K562 (cell line): ENCODE results near the gene NT5C2. TPM values are rescaled to one million over a fixed set of nuclear protein-coding genes. Genes with fewer than 3 reads are reported as not detected.

Experiments
- ARID1B ChIP-seq: fragments of 450-650 bp; IDR thresholded peaks from 2 replicates; pipeline ENCODE4 v1.6.1; 2016; ENCODE audit warnings: antibody characterized with exemption, mild to moderate bottlenecking, inconsistent platforms
- BACH1 ChIP-seq: fragments of 200-800 bp; sonication (Bioruptor generic); IDR thresholded peaks from 2 replicates; pipeline ENCODE4 v1.6.1; 2016; ENCODE audit warnings: missing genetic modification characterization, missing compliant biosample characterization
- BCLAF1 ChIP-seq, 2 experiments: fragments of 450-650 bp in 1 of 2; IDR thresholded peaks; 2 replicates each; pipeline ENCODE4 v1.6.1; 2011 to 2017; ENCODE audit warnings: low read depth in 2 of 2, antibody characterized with exemption in 1 of 2, borderline replicate concordance in 1 of 2, low read length in 1 of 2, mild to moderate bottlenecking in 1 of 2, mixed read lengths in 1 of 2; ENCODE audit not compliant: control insufficient read depth in 1 of 2
- CHD1 ChIP-seq: fragments of 200-600 bp; sonication (generic); IDR thresholded peaks from one replicate; pipeline ENCODE4 v1.6.1; 2012; ENCODE audit warnings: mild to moderate bottlenecking, moderate library complexity, low read length, inconsistent platforms
- CTBP1 ChIP-seq: fragments of 450-650 bp; IDR thresholded peaks from 2 replicates; pipeline ENCODE4 v1.6.1; 2016; ENCODE audit warnings: borderline replicate concordance
- EHMT2 ChIP-seq: fragments of 450-650 bp; IDR thresholded peaks from 2 replicates; pipeline ENCODE4 v1.6.1; 2018; ENCODE audit warnings: antibody characterized with exemption
- ETV1 ChIP-seq: fragments of 450-650 bp; conservative IDR thresholded peaks from 2 replicates; pipeline ENCODE4 v1.6.1; 2016; ENCODE audit warnings: missing genetic modification characterization, control low read depth, low read depth, missing compliant biosample characterization
- MAFK ChIP-seq: IDR thresholded peaks from 2 replicates; pipeline ENCODE4 v1.6.1; 2011; ENCODE audit warnings: low read length, improper control_type of control experiment
- MTA3 ChIP-seq: fragments of 450-650 bp; formaldehyde crosslinking; IDR thresholded peaks from 2 replicates; pipeline ENCODE4 v1.6.1; 2017; ENCODE audit warnings: mild to moderate bottlenecking, borderline replicate concordance
- NFRKB ChIP-seq: fragments of 450-650 bp; IDR thresholded peaks from 2 replicates; pipeline ENCODE4 v1.6.1; 2016; ENCODE audit warnings: low read depth
- NFXL1 ChIP-seq: fragments of 450-650 bp; formaldehyde crosslinking; IDR thresholded peaks from 2 replicates; pipeline ENCODE4 v1.4.0; 2021; ENCODE audit warnings: mild to moderate bottlenecking
- PHF21A ChIP-seq: fragments of 450-650 bp; IDR thresholded peaks from 2 replicates; pipeline ENCODE4 v1.6.1; 2017; ENCODE audit warnings: low read depth, borderline replicate concordance
- PYGO2 ChIP-seq: fragments of 450-650 bp; IDR thresholded peaks from 2 replicates; pipeline ENCODE4 v1.6.1; 2016; ENCODE audit warnings: mild to moderate bottlenecking, missing genetic modification characterization, moderate library complexity, missing compliant biosample characterization
- RB1 ChIP-seq: fragments of 450-650 bp; IDR thresholded peaks from 2 replicates; pipeline ENCODE4 v1.6.1; 2017; ENCODE audit warnings: low read depth, mild to moderate bottlenecking
- RBBP5 ChIP-seq: fragments of 200-600 bp; sonication (generic); IDR thresholded peaks from 2 replicates; pipeline ENCODE4 v1.6.1; 2012; ENCODE audit warnings: borderline replicate concordance, mild to moderate bottlenecking, low read length, control low read depth, inconsistent platforms; ENCODE audit not compliant: insufficient read depth, poor library complexity, severe bottlenecking
- RBM17 ChIP-seq: fragments of 200-400 bp; formaldehyde crosslinking; IDR thresholded peaks from 2 replicates; pipeline ENCODE4 v1.6.1; 2017; ENCODE audit warnings: low read depth, mild to moderate bottlenecking, low read length, borderline replicate concordance
- SETDB1 ChIP-seq: IDR thresholded peaks from one replicate; pipeline ENCODE4 v1.6.1; 2012; ENCODE audit warnings: low read length, control low read depth, inconsistent platforms
- SFPQ ChIP-seq: fragments of 200-400 bp; formaldehyde crosslinking; IDR thresholded peaks from 2 replicates; pipeline ENCODE4 v1.6.1; 2017; ENCODE audit warnings: mild to moderate bottlenecking, low read depth, low read length, moderate library complexity
- SIRT6 ChIP-seq: IDR thresholded peaks from one replicate; pipeline ENCODE4 v1.6.1; 2012; ENCODE audit warnings: low read depth, mild to moderate bottlenecking, control low read depth, inconsistent platforms, low read length, moderate library complexity
- SOX6 ChIP-seq: fragments of 450-650 bp; IDR thresholded peaks from 2 replicates; pipeline ENCODE4 v1.6.1; 2014; ENCODE audit warnings: mild to moderate bottlenecking
- SRF ChIP-seq, 2 experiments: fragments of 250-450, 450-650 bp in 1 of 2; sonication (Bioruptor Pico) in 1 of 2; sonication (generic) in 1 of 2; formaldehyde crosslinking; IDR thresholded peaks; 2 replicates each; pipeline versions ENCODE4 v1.5.0 to v1.5.1; 2020 to 2022; ENCODE audit warnings: mild to moderate bottlenecking in 1 of 2, missing genetic modification reagents in 1 of 2
- ZNF165 ChIP-seq: fragments of 250-450 bp; sonication (Bioruptor Pico); IDR thresholded peaks from 2 replicates; pipeline ENCODE4 v1.4.0; 2020; ENCODE audit warnings: borderline replicate concordance
- ZNF57 ChIP-seq: fragments of 450-650 bp; formaldehyde crosslinking; IDR thresholded peaks from 2 replicates; pipeline ENCODE4 v1.4.0; 2020; ENCODE audit warnings: mild to moderate bottlenecking, moderate library complexity
- polyA plus RNA-seq, 8 experiments: library from polyadenylated mRNA; depleted of rRNA in 4 of 8; stranded (reverse) in 5 of 8; unstranded in 3 of 8; fragments of >200 nt; fragmentation: Nextera tagmentation in 2 of 8; fragmentation: Illumina TruSeq in 1 of 8; extraction: Ambion mirVana in 2 of 8; extraction: Trizol in 1 of 8; gene quantifications; 2 replicates each; pipeline versions ENCODE4 v1.2.1 to v1.2.3, GENCODE V29; 2011 to 2014; ENCODE audit warnings: inconsistent platforms in 1 of 8, missing spikeins in 1 of 8
- total RNA-seq, 7 experiments: library from RNA; depleted of rRNA in 6 of 7; stranded (reverse); fragments of >200 nt in 6 of 7; fragmentation: Illumina TruSeq in 2 of 7; extraction: Trizol in 2 of 7; gene quantifications; 2 replicates each; pipeline versions ENCODE4 v1.2.1 to v1.2.3, GENCODE V29; 2011 to 2021; ENCODE audit warnings: low replicate concordance in 1 of 7
- TF ChIP-seq, protein P1 (sequence below): fragments of 250-450 bp; sonication (Bioruptor Pico); IDR thresholded peaks from 2 replicates; pipeline ENCODE4 v1.8.0; 2021; ENCODE audit warnings: moderate library complexity, mild to moderate bottlenecking, inconsistent platforms

NT5C2 gene
- total and polyA plus RNA-seq, 9 of the 15 experiments (the other 6 are each of a cell fraction or from before 2014, with no cell fraction given): 11.3 to 45.2 (median 27.7) TPM

DNA sequence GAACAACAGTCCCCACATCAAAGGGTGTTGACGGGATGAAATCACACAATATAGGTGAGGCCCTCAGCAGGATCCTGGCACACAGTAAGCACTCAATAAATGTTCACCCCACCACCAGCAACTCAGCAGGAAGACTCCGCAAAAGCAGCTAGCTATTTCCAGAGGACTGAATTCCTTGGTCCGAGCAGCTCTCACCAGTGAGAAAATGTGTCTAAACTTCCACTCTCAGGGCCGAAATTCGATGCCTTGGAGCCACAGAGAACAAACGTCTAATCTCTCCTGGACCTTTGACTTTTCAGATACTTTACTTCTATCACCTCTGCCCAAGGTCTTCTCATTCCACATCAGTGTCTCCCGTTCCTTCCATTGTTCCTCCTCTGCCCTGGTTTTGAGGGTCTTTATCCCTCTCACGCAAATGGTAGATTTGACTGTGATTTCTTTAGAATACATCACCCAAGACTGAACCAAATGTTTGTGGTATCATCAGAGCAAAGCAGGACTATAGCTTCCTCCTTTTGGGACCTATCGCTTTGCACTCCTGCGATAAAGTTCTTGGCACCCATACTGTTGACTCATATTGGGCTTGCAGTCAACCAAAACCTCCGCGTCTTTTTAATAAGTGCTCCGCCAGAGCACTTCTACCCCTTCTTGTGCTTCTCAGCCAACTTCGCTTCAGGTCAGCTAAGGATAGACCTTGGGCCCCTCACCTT is 903 bp upstream of the NT5C2 start (continued):
- TF ChIP-seq SOX6 (peak; percentile 41; the same call in 1 of the 2 replicates), SRF (CRISPR knock-in tag; IDR thresholded peaks at IDR 0.05) (no peak), ZNF57 (no peak), NFRKB (no peak), SIRT6 (no peak), BCLAF1 (IDR thresholded peaks at IDR 0.05; ENCODE audit: borderline replicate concordance in 1 of 2, control insufficient read depth in 1 of 2, low read depth in 2 of 2, low read length in 1 of 2) (no peak), MAFK (no peak), SETDB1 (no peak), PHF21A (peak; percentile 77; the same call in 1 of the 2 replicates), MTA3 (0 out of 2 replicates have a peak, but pooled peaks have one; percentile 22), CHD1 (no peak), PYGO2 (tag) (no peak), ZNF165 (no peak), EHMT2 (peak; percentile 49; the same call in 1 of the 2 replicates), RBM17 (no peak), ARID1B (peak; percentile 84), CTBP1 (0 out of 2 replicates have a peak, but pooled peaks have one; percentile 58), ETV1 (tag) (no peak), RBBP5 (no peak), SFPQ (no peak), BACH1 (no peak), NFXL1 (CRISPR knock-in tag) (no peak), RB1 (no peak)
- TF ChIP-seq, protein P1, sequence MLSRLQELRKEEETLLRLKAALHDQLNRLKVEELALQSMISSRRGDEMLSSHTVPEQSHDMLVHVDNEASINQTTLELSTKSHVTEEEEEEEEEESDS (CRISPR knock-in tag): no peak
